Fibroblast of the aortic adventitia (primary cell): Measurements from ENCODE around the gene SDHAF2. TPM values are rescaled to one million over a fixed set of nuclear protein-coding genes. Genes with fewer than 3 reads are reported as not detected.

Source experiments
- DNase-seq: peaks from one replicate; pipeline ENCODE4 v3.0.0-alpha.2; 2010; ENCODE audit warnings: low read depth
- H3K4me3 ChIP-seq: 2 replicates; pipeline ENCODE4 v1.5.1; 2011; ENCODE audit warnings: low read depth, mild to moderate bottlenecking, control low read depth, low read length, moderate library complexity
- total RNA-seq: library from RNA; depleted of rRNA; stranded (reverse); fragments of >200 nt; gene quantifications from 2 replicates; pipeline ENCODE4 v1.2.3, GENCODE V29; 2012; ENCODE audit warnings: low replicate concordance
- TF ChIP-seq, protein P1 (sequence below): IDR thresholded peaks from 2 replicates; pipeline ENCODE4 v1.5.1; 2011; ENCODE audit warnings: mild to moderate bottlenecking, low read length, control low read depth, inconsistent platforms; ENCODE audit not compliant: insufficient read depth

SDHAF2 gene
- total RNA-seq, 1 donor: 51.5 TPM

GRCh38 chr11:61445516-61445915 is 15.6 kb downstream of the SDHAF2 start:
- TF ChIP-seq, protein P1, sequence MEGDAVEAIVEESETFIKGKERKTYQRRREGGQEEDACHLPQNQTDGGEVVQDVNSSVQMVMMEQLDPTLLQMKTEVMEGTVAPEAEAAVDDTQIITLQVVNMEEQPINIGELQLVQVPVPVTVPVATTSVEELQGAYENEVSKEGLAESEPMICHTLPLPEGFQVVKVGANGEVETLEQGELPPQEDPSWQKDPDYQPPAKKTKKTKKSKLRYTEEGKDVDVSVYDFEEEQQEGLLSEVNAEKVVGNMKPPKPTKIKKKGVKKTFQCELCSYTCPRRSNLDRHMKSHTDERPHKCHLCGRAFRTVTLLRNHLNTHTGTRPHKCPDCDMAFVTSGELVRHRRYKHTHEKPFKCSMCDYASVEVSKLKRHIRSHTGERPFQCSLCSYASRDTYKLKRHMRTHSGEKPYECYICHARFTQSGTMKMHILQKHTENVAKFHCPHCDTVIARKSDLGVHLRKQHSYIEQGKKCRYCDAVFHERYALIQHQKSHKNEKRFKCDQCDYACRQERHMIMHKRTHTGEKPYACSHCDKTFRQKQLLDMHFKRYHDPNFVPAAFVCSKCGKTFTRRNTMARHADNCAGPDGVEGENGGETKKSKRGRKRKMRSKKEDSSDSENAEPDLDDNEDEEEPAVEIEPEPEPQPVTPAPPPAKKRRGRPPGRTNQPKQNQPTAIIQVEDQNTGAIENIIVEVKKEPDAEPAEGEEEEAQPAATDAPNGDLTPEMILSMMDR: no peak
- H3K4me3 ChIP-seq: no peak overlapping the region
- no peak for DNase-seq

DNA sequence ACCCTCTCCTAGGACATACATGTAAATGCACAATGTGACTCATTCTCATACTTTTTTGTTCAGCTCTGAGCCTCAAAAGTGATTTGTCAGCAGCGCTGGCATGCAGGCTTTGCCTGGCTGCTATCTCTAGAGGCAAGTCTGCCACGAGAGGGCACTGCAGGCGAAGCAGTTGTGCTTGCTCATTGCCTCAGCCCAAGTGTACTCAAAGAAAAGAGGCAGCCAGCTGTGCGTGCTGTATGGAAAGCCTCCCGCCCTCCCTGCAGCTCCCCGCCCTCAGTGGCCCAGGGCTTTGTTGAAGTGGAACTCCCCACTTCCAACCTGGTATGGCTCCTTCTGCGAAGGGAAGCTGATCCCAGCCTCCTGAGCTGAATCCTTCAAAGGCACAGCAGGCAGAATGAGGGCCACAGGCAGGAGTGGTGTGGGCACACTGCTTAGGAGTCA is 16.3 kb downstream of the SDHAF2 start:
- DNase-seq: peak; percentile 98
- H3K4me3 ChIP-seq: no peak overlapping the region
- TF ChIP-seq, protein P1: peak; percentile 90

GRCh38 chr11:61447601-61448551 is 18.0 kb downstream of the SDHAF2 start:
- H3K4me3 ChIP-seq: no peak overlapping the region
- no peak for DNase-seq
- TF ChIP-seq, protein P1: no peak

GRCh38 chr11:61448552-61448927 is 18.6 kb downstream of the SDHAF2 start:
- TF ChIP-seq, protein P1: no peak
- no peak for DNase-seq
- no peak overlapping the region for H3K4me3 ChIP-seq

- TF ChIP-seq, protein P1: no peak
- DNase-seq: no peak
- H3K4me3 ChIP-seq: no peak overlapping the region
These were observed 22.9 kb downstream of the SDHAF2 start for GRCh38 chr11:61452825-61453224.

DNA sequence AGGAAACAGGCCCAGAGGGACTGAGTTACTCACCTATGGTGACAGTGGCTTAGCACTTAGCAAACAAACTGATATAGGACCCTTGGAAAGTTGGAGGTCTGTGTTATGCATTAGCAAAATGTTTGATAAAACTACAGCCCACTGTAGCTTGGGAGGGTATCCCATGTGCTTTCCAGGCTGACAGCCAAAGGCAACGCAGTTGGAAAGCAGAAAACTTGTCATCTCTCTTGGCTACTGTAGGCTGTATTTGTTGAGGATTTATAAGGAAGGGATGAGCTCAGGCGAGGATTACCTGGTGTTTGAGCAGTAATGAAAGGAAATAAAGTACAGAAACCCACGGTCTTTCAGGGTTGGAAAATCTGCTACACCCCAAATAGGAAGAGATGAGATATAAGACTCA is 23.8 kb downstream of the SDHAF2 start:
- no peak for DNase-seq
- TF ChIP-seq, protein P1: no peak
- H3K4me3 ChIP-seq: no peak overlapping the region
